ENCODE results near the gene SLC35B4. TPM values are rescaled to one million over a fixed set of nuclear protein-coding genes. Genes with fewer than 3 reads are reported as not detected.

Gene SLC35B4
- total and polyA plus RNA-seq, 4 donors, result 3.6 to 25.7 (median 10.5) TPM

GRCh38 chr7:134280508-134280907, 36.2 kb downstream of the SLC35B4 start:
- WGBS, 2 donors, result 88 to 89% methylated on average over 2 of the region's 2 CpGs
- no peak for TF ChIP-seq CTCF (IDR thresholded peaks at IDR 0.05; ENCODE audit: control extremely low read depth, extremely low read depth)
- DNase-seq, result no peak
- no peak overlapping the region for H3K9ac ChIP-seq (ENCODE audit: insufficient read depth in 1 of 2, low read length in 2 of 2)
- H3K4me3 ChIP-seq, result no peak overlapping the region
- ATAC-seq (ENCODE audit: insufficient read depth, low FRiP score), result no peak
- H3K36me3 ChIP-seq (ENCODE audit: control insufficient read depth in 4 of 4, insufficient read depth in 4 of 4, low read length in 4 of 4), result no peaks in the 10 kb centered on the region
- H3K4me1 ChIP-seq (ENCODE audit: control insufficient read depth in 5 of 5, insufficient read depth in 5 of 5, low read length in 5 of 5), result no peaks in the 10 kb centered on the region
- no peak overlapping the region for H3K27ac ChIP-seq (ENCODE audit: low read depth in 1 of 2, low read length in 1 of 2)
- no peaks in the 10 kb centered on the region for H3K9me3 ChIP-seq (ENCODE audit: control insufficient read depth in 4 of 4, insufficient read depth in 3 of 4, low read length in 3 of 4)
- no peaks in the 10 kb centered on the region for H3K27me3 ChIP-seq (ENCODE audit: control insufficient read depth in 3 of 3, insufficient read depth in 3 of 3, low read length in 2 of 3)

GRCh38 chr7:134279898-134280297, 36.8 kb downstream of the SLC35B4 start:
- H3K36me3 ChIP-seq (ENCODE audit: control insufficient read depth in 4 of 4, insufficient read depth in 4 of 4, low read length in 4 of 4), result no peaks in the 10 kb centered on the region
- no peak overlapping the region for H3K27ac ChIP-seq (ENCODE audit: low read depth in 1 of 2, low read length in 1 of 2)
- no peak for ATAC-seq (ENCODE audit: insufficient read depth, low FRiP score)
- TF ChIP-seq CTCF (IDR thresholded peaks at IDR 0.05; ENCODE audit: control extremely low read depth, extremely low read depth), result no peak
- no peaks in the 10 kb centered on the region for H3K9me3 ChIP-seq (ENCODE audit: control insufficient read depth in 4 of 4, insufficient read depth in 3 of 4, low read length in 3 of 4)
- no peaks in the 10 kb centered on the region for H3K27me3 ChIP-seq (ENCODE audit: control insufficient read depth in 3 of 3, insufficient read depth in 3 of 3, low read length in 2 of 3)
- H3K4me3 ChIP-seq, result no peak overlapping the region
- no peaks in the 10 kb centered on the region for H3K4me1 ChIP-seq (ENCODE audit: control insufficient read depth in 5 of 5, insufficient read depth in 5 of 5, low read length in 5 of 5)
- H3K9ac ChIP-seq (ENCODE audit: insufficient read depth in 1 of 2, low read length in 2 of 2), result no peak overlapping the region
- DNase-seq, result no peak

- no peak for ATAC-seq (ENCODE audit: insufficient read depth, low FRiP score)
These were observed 37.4 kb downstream of the SLC35B4 start for GRCh38 chr7:134279336-134279735.

More at GRCh38 chr7:134279336-134279735, 37.4 kb downstream of the SLC35B4 start:
- no peak for DNase-seq
- H3K9ac ChIP-seq (ENCODE audit: insufficient read depth in 1 of 2, low read length in 2 of 2), result no peak overlapping the region
- H3K4me1 ChIP-seq (ENCODE audit: control insufficient read depth in 5 of 5, insufficient read depth in 5 of 5, low read length in 5 of 5), result no peaks in the 10 kb centered on the region
- no peaks in the 10 kb centered on the region for H3K36me3 ChIP-seq (ENCODE audit: control insufficient read depth in 4 of 4, insufficient read depth in 4 of 4, low read length in 4 of 4)
- no peak overlapping the region for H3K4me3 ChIP-seq
- 71 to 73% methylated on average over 3 of the region's 3 CpGs for WGBS, 2 donors
- no peak for TF ChIP-seq CTCF (IDR thresholded peaks at IDR 0.05; ENCODE audit: control extremely low read depth, extremely low read depth)
- no peaks in the 10 kb centered on the region for H3K27me3 ChIP-seq (ENCODE audit: control insufficient read depth in 3 of 3, insufficient read depth in 3 of 3, low read length in 2 of 3)
- H3K27ac ChIP-seq (ENCODE audit: low read depth in 1 of 2, low read length in 1 of 2), result no peak overlapping the region
- H3K9me3 ChIP-seq (ENCODE audit: control insufficient read depth in 4 of 4, insufficient read depth in 3 of 4, low read length in 3 of 4), result no peaks in the 10 kb centered on the region

Data from lung (tissue), 12 donors.